Osteoblast (primary cell): Measurements from ENCODE around the gene USP7. TPM values are rescaled to one million over a fixed set of nuclear protein-coding genes. Genes with fewer than 3 reads are reported as not detected.

ENCODE experiments used
- DNase-seq: peaks from one replicate; pipeline ENCODE4 v3.0.0; 2011; ENCODE audit warnings: low spot score, mixed read lengths; ENCODE audit not compliant: insufficient read length; ENCODE audit errors: missing footprints
- H2AFZ ChIP-seq: 2 replicates; pipeline ENCODE4 v1.6.0; 2011; ENCODE audit warnings: mild to moderate bottlenecking, low read length
- H3K27ac ChIP-seq: 2 replicates; pipeline ENCODE4 v1.5.1; 2011; ENCODE audit warnings: mild to moderate bottlenecking, low read depth, low read length, moderate library complexity
- H3K27me3 ChIP-seq: 2 replicates; pipeline ENCODE4 v1.6.0; 2012; ENCODE audit warnings: mild to moderate bottlenecking, control low read depth, inconsistent platforms, low read length, moderate library complexity; ENCODE audit not compliant: insufficient read depth
- H3K36me3 ChIP-seq: 2 replicates; pipeline ENCODE4 v1.5.1; 2011; ENCODE audit warnings: mild to moderate bottlenecking, low read length, control low read depth, moderate library complexity; ENCODE audit not compliant: insufficient read depth
- H3K4me1 ChIP-seq: 2 replicates; pipeline ENCODE4 v1.5.1; 2011; ENCODE audit warnings: mild to moderate bottlenecking, low read length, control low read depth, moderate library complexity; ENCODE audit not compliant: insufficient read depth
- H3K4me2 ChIP-seq: 2 replicates; pipeline ENCODE4 v1.6.0; 2011; ENCODE audit warnings: mild to moderate bottlenecking, low read length; ENCODE audit not compliant: insufficient read depth
- H3K4me3 ChIP-seq: fragments of 200-600 bp; sonication (generic); 3 replicates; pipeline ENCODE4 v1.5.1; 2012; ENCODE audit warnings: mild to moderate bottlenecking, low read length, inconsistent platforms; ENCODE audit not compliant: insufficient read depth
- H3K79me2 ChIP-seq: 2 replicates; pipeline ENCODE4 v1.6.0; 2012; ENCODE audit warnings: mild to moderate bottlenecking, low read length, control low read depth, inconsistent platforms; ENCODE audit not compliant: insufficient read depth
- H3K9me3 ChIP-seq: 2 replicates; pipeline ENCODE4 v1.5.1; 2011; ENCODE audit warnings: low read depth, low read length, control low read depth
- H4K20me1 ChIP-seq: 2 replicates; pipeline ENCODE4 v1.6.0; 2012; ENCODE audit warnings: mild to moderate bottlenecking, low read length, control low read depth; ENCODE audit not compliant: insufficient read depth
- CTCF ChIP-seq: IDR thresholded peaks from 2 replicates; pipeline ENCODE4 v1.5.1; 2011; ENCODE audit warnings: mild to moderate bottlenecking, low read depth, low read length, moderate library complexity; ENCODE audit errors: extremely low read depth
- total RNA-seq: library from RNA; depleted of rRNA; stranded (reverse); fragments of >200 nt; gene quantifications from 2 replicates; pipeline ENCODE4 v1.2.3, GENCODE V29; 2012

USP7 gene
- total RNA-seq, 1 donor: 51.4 TPM

- H2AFZ ChIP-seq: no peak overlapping the region
- TF ChIP-seq CTCF: no peak
- no peak overlapping the region for H3K4me2 ChIP-seq
- peaks cover 82% of the 10 kb centered on the region for H3K79me2 ChIP-seq
- H3K27ac ChIP-seq: no peak overlapping the region
- no peaks in the 10 kb centered on the region for H3K27me3 ChIP-seq
- DNase-seq: peak; percentile 35
- peaks cover 69% of the 10 kb centered on the region for H3K36me3 ChIP-seq
- no peaks in the 10 kb centered on the region for H3K4me1 ChIP-seq
- peaks cover 73% of the 10 kb centered on the region for H4K20me1 ChIP-seq
- H3K9me3 ChIP-seq: no peaks in the 10 kb centered on the region
- no peak overlapping the region for H3K4me3 ChIP-seq
Observed at GRCh38 chr16:8924214-8924613, 39.5 kb downstream of the USP7 start.

- Histone ChIP-seq H3K36me3 (peaks cover 70% of the 10 kb centered on the region), H3K27me3 (no peaks in the 10 kb centered on the region), H3K4me1 (no peaks in the 10 kb centered on the region), H3K27ac (no peak overlapping the region), H3K4me3 (no peak overlapping the region), H3K9me3 (no peaks in the 10 kb centered on the region), H3K4me2 (no peak overlapping the region), H3K79me2 (peaks cover 77% of the 10 kb centered on the region), H4K20me1 (peaks cover 66% of the 10 kb centered on the region), H2AFZ (no peak overlapping the region)
- DNase-seq: no peak
- TF ChIP-seq CTCF: no peak
Observed at GRCh38 chr16:8923199-8923598, 40.5 kb downstream of the USP7 start.

- Histone ChIP-seq H3K27me3 (no peaks in the 10 kb centered on the region), H3K9me3 (no peaks in the 10 kb centered on the region), H3K79me2 (peaks cover 61% of the 10 kb centered on the region), H3K4me2 (no peak overlapping the region), H4K20me1 (peaks cover 52% of the 10 kb centered on the region), H2AFZ (no peak overlapping the region), H3K27ac (no peak overlapping the region), H3K4me3 (no peak overlapping the region), H3K36me3 (peaks cover 71% of the 10 kb centered on the region), H3K4me1 (no peaks in the 10 kb centered on the region)
- no peak for DNase-seq
- TF ChIP-seq CTCF: no peak
Observed at GRCh38 chr16:8921347-8921984, 42.2 kb downstream of the USP7 start.

- peaks cover 49% of the 10 kb centered on the region for H4K20me1 ChIP-seq
- no peaks in the 10 kb centered on the region for H3K9me3 ChIP-seq
- H2AFZ ChIP-seq: no peak overlapping the region
- peaks cover 60% of the 10 kb centered on the region for H3K79me2 ChIP-seq
- no peak for TF ChIP-seq CTCF
- H3K36me3 ChIP-seq: peaks cover 74% of the 10 kb centered on the region
- H3K4me3 ChIP-seq: no peak overlapping the region
- no peaks in the 10 kb centered on the region for H3K27me3 ChIP-seq
- DNase-seq: peak; percentile 27
- H3K4me1 ChIP-seq: no peaks in the 10 kb centered on the region
- H3K27ac ChIP-seq: peak overlapping the region; percentile 17
- no peak overlapping the region for H3K4me2 ChIP-seq
Observed at GRCh38 chr16:8920645-8921346, 42.9 kb downstream of the USP7 start.
